GM12801 (cell line): Measurements from ENCODE around the gene LSG1.

Experiments
- CTCF ChIP-seq: IDR thresholded peaks from one replicate; pipeline ENCODE4 v1.5.1; 2011; ENCODE audit warnings: control low read depth; ENCODE audit not compliant: insufficient read length; ENCODE audit errors: extremely low read depth

LSG1 gene

GRCh38 chr3:194682189-194682693 is 10.2 kb upstream of the LSG1 start:
- no peak for TF ChIP-seq CTCF

GRCh38 chr3:194680888-194681615 is 9.1 kb upstream of the LSG1 start:
- TF ChIP-seq CTCF: no peak

- TF ChIP-seq CTCF: no peak
Observed at GRCh38 chr3:194676471-194676870, 4.5 kb upstream of the LSG1 start.

GRCh38 chr3:194675680-194676079 is 3.7 kb upstream of the LSG1 start:
- no peak for TF ChIP-seq CTCF

DNA sequence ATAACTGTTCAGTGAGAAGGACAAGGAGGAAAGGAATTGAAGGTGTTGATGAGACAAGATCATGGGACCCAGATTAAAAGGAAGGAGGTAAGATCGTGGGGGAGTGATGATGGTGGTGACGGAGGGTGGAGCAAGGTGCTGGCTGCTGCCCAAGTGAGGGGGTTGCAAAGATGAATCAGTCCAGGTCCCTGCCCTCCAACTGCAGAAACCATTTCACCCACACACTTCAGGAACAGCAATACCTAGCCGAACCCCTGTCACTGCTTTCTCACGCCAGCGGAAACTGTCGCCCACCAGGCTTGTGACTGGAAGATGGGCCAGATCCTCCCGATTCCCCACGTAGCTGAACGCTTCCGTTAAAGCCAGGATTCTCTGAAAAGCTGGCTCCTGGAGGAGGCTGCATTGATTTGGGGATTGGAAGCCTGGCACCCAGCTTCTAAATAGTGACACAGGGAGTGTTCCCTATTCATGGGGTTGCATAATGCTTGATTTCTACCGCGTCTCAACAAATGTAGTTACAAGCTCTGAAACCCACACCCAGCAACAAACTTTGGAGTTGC is 3.2 kb upstream of the LSG1 start:
- TF ChIP-seq CTCF: no peak

DNA sequence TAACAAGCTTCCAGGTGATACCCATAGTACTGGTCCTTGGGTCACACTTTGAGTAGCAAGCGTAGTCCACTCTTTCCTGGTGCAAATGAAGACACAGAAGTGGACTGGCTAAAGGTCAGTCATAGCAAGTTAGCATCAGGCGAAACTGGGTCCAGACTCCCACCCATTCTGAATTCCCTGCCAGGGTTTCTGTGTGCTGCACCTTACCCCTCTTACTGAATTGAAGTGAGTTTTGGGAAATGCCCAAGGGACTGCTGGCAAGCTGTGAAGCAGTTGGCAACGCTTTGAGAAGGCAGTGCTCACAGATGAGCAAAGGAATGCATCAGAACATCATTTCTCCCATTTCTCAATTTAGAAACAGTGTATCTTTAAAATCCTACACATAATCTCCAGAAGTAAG is 1.8 kb upstream of the LSG1 start:
- TF ChIP-seq CTCF: no peak

DNA sequence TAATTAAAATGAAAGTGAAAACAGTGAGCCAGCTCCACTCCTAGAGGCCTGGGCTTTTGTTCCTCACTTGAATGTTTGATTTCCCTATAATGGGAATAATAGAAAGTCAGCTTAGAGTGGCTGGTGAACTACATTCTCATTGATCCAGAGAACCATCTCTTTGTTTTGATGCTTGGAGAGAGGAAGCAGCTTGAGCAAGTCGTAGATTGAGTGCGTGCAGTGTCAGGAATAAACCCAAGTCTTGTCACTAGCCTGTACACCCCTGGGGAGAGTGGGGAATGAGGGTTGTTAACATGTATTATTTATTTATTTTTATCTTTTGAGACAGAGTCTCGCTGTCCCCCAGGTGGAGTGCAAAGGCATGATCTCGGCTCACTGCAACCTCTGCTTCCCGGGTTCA is 885 bp upstream of the LSG1 start:
- no peak for TF ChIP-seq CTCF
